Measurements from ENCODE around the gene AIPL1. TPM values are rescaled to one million over a fixed set of nuclear protein-coding genes. Genes with fewer than 3 reads are reported as not detected.

Gene AIPL1
- total and polyA plus RNA-seq, 2 of the 4 experiments (the other 2 are of a cell fraction): not detected

GRCh38 chr17:6408735-6409134 lies 26.2 kb downstream of the AIPL1 start:
- no peaks in the 10 kb centered on the region for H3K9me3 ChIP-seq (ENCODE audit: control insufficient read depth, insufficient read depth, low read length)
- DNase-seq: no peak
- H3K79me1 ChIP-seq (ENCODE audit: low read depth in 1 of 2, low read length in 2 of 2): no peaks in the 10 kb centered on the region
- no peak overlapping the region for H2BK120ac ChIP-seq (ENCODE audit: low read depth, low read length)
- H3K9me1 ChIP-seq (ENCODE audit: insufficient read depth, low read length): no peaks in the 10 kb centered on the region
- H2AK9ac ChIP-seq (replicated peaks; ENCODE audit: low read depth, low read length, poor library complexity): no peak overlapping the region
- no peak overlapping the region for H4K91ac ChIP-seq (ENCODE audit: insufficient read depth, low read depth, low read length)
- H3K23ac ChIP-seq (ENCODE audit: low read depth, low read length): no peak overlapping the region
- no peak overlapping the region for H3K4ac ChIP-seq (ENCODE audit: low read depth, low read length)
- H2AFZ ChIP-seq (replicated peaks; ENCODE audit: low read length, poor library complexity): no peak overlapping the region
- in situ Hi-C loops (cut with MboI; ENCODE audit: low sequenced_read_pairs) (loop anchor here (25.0 kb wide), 1 partner anchor 221 kb away; no protein-coding TSS in a partner anchor), dilution Hi-C loops (cut with HindIII; ENCODE audit: low sequenced_read_pairs, unreplicated experiment) (no loop called here), intact Hi-C loops (cut with micrococcal nuclease) (loop anchor here (10.0 kb wide), 1 partner anchor 114 kb away; no protein-coding TSS in a partner anchor)
- H4K8ac ChIP-seq (ENCODE audit: low read depth in 2 of 2, low read length in 2 of 2): no peak overlapping the region
- H3K27ac ChIP-seq (ENCODE audit: insufficient read depth, low read length): no peak overlapping the region
- no peak overlapping the region for H3K4me3 ChIP-seq (ENCODE audit: insufficient read depth, low read depth, low read length)
- H2BK20ac ChIP-seq (ENCODE audit: low read depth, low read length): no peak overlapping the region
- H4K20me1 ChIP-seq (ENCODE audit: insufficient read depth, low read length): no peaks in the 10 kb centered on the region
- WGBS, 2 experiments (ENCODE audit: extremely low coverage in 2 of 2, insufficient read length in 1 of 2): 17% methylated on average over 1 of the region's 10 CpGs; no CpG with 5 or more reads in 1 of the 2 experiments
- H2BK5ac ChIP-seq (ENCODE audit: low read depth, low read length, poor library complexity, severe bottlenecking): no peak overlapping the region
- ChIA-PET CTCF (no interaction called here), POLR2A (ENCODE audit: unreplicated experiment) (interaction anchor here (0.7 kb wide), 1 partner anchor 38 kb away, joined by 9 read pairs; no protein-coding TSS in a partner anchor)
- no peaks in the 10 kb centered on the region for H3K36me3 ChIP-seq (ENCODE audit: control insufficient read depth, insufficient read depth, low read length)
- no peak overlapping the region for H3K18ac ChIP-seq (ENCODE audit: low read depth, low read length)
- H4K5ac ChIP-seq (ENCODE audit: low read depth, low read length): no peak overlapping the region
- H3K14ac ChIP-seq (replicated peaks; ENCODE audit: low read depth, low read length): no peak overlapping the region
- no TSS peak for BruUV-seq (replicated peaks)
- no peak overlapping the region for H3K4me2 ChIP-seq (ENCODE audit: low read depth, low read length)
- no peak overlapping the region for H3K56ac ChIP-seq (ENCODE audit: extremely low read depth, insufficient read depth, low read length)
- H2BK15ac ChIP-seq (ENCODE audit: low read depth, low read length): no peak overlapping the region
- TF ChIP-seq RCOR1 (IDR thresholded peaks at IDR 0.05; ENCODE audit: insufficient replicate concordance, low read length) (no peak), USF2 (IDR thresholded peaks at IDR 0.05; ENCODE audit: low read depth, low read length) (no peak), CEBPB (IDR thresholded peaks at IDR 0.05; ENCODE audit: low read depth, low read length) (no peak), CTCF (conservative IDR thresholded peaks at IDR 0.05; ENCODE audit: low read depth, low read length) (no peak), FOS (IDR thresholded peaks at IDR 0.05; ENCODE audit: low read depth, low read length) (no peak), CHD1 (IDR thresholded peaks at IDR 0.05; ENCODE audit: low read depth, low read length) (no peak), RFX5 (IDR thresholded peaks at IDR 0.05; ENCODE audit: low read depth, low read length) (no peak), BHLHE40 (IDR thresholded peaks at IDR 0.05; ENCODE audit: low read depth, low read length) (no peak), POLR2A (IDR thresholded peaks at IDR 0.05; ENCODE audit: low read depth, low read length) (no peak), MXI1 (IDR thresholded peaks at IDR 0.05; ENCODE audit: borderline replicate concordance, low read depth, low read length) (no peak), SMC3 (IDR thresholded peaks at IDR 0.05; ENCODE audit: low read depth, low read length) (no peak), MAZ (IDR thresholded peaks at IDR 0.05; ENCODE audit: borderline replicate concordance, low read depth, low read length) (no peak), ELK1 (IDR thresholded peaks at IDR 0.05; ENCODE audit: borderline replicate concordance, low read depth, low read length) (no peak), NFE2L2 (IDR thresholded peaks at IDR 0.05; ENCODE audit: low read depth, low read length) (no peak), MAFK (IDR thresholded peaks at IDR 0.05; ENCODE audit: low read depth, low read length) (no peak), RAD21 (IDR thresholded peaks at IDR 0.05; ENCODE audit: low read length) (no peak)
- no peaks in the 10 kb centered on the region for H3K4me1 ChIP-seq (ENCODE audit: control insufficient read depth, insufficient read depth, low read length)
- no peak for ATAC-seq (ENCODE audit: low read depth)
- no peak overlapping the region for H3K9ac ChIP-seq (ENCODE audit: low read depth, low read length)
- no peak overlapping the region for H2AK5ac ChIP-seq (ENCODE audit: low read depth, low read length)
- H3K27me3 ChIP-seq (ENCODE audit: control insufficient read depth, insufficient read depth, low read length): peaks cover 10% of the 10 kb centered on the region; the same call in 1 of the 2 replicates
